Measurements from ENCODE around the gene CDH12.

GRCh38 chr5:22488427-22488826 lies 364.7 kb downstream of the CDH12 start:
- TF ChIP-seq CTCF (IDR thresholded peaks at IDR 0.05; ENCODE audit: low read depth, low read length) (no peak), EZH2phosphoT487 (IDR thresholded peaks at IDR 0.05; ENCODE audit: low read depth) (no peak)
